Aorta (tissue), 5 donors: ENCODE results near the gene CACNA1A. TPM values are rescaled to one million over a fixed set of nuclear protein-coding genes. Genes with fewer than 3 reads are reported as not detected.
"Not testable (repeated sequence)": the region's sequence is repeated elsewhere in the genome, so short reads cannot be mapped to it uniquely, and the experiment has no call there.

Experiments used
- ATAC-seq: fragments of 200-7000 bp; cut with Tn5 transposase; one replicate; pipeline ENCODE4 v1.9.1; 2022; ENCODE audit warnings: moderate library complexity; ENCODE audit not compliant: low FRiP score
- DNase-seq, 2 donors: peaks; one replicate each; pipeline ENCODE4 v3.0.0-alpha.2; 2020
- H3K27ac ChIP-seq, 2 donors: one replicate each; pipeline ENCODE4 v1.5.1; 2013; ENCODE audit warnings: low read length in 2 of 2, mild to moderate bottlenecking in 2 of 2, moderate library complexity in 2 of 2, control low read depth in 1 of 2, inconsistent platforms in 1 of 2, low read depth in 1 of 2
- H3K27me3 ChIP-seq, 2 donors: one replicate each; pipeline ENCODE4 v1.6.1; 2013; ENCODE audit warnings: control low read depth in 1 of 2, low read length in 1 of 2, mild to moderate bottlenecking in 1 of 2, moderate library complexity in 1 of 2; ENCODE audit not compliant: insufficient read depth in 2 of 2, control insufficient read depth in 1 of 2
- H3K36me3 ChIP-seq, 2 donors: one replicate each; pipeline ENCODE4 v1.6.1; 2013; ENCODE audit warnings: control low read depth in 1 of 2, low read length in 1 of 2, mild to moderate bottlenecking in 1 of 2; ENCODE audit not compliant: insufficient read depth in 2 of 2, control insufficient read depth in 1 of 2
- H3K4me1 ChIP-seq, 2 donors: one replicate each; pipeline ENCODE4 v1.6.1; 2013; ENCODE audit warnings: low read length in 2 of 2, control low read depth in 1 of 2, mild to moderate bottlenecking in 1 of 2, moderate library complexity in 1 of 2; ENCODE audit not compliant: insufficient read depth in 2 of 2, control insufficient read depth in 1 of 2
- H3K4me3 ChIP-seq, 2 donors: one replicate each; pipeline ENCODE4 v1.5.1; 2013; ENCODE audit warnings: low read length in 2 of 2, control low read depth in 1 of 2, mild to moderate bottlenecking in 1 of 2
- H3K9me3 ChIP-seq: one replicate; pipeline ENCODE4 v1.6.1; 2013; ENCODE audit warnings: mild to moderate bottlenecking, low read length; ENCODE audit not compliant: control insufficient read depth
- WGBS, 2 donors: extraction: QIAGEN DNeasy Blood & Tissue Kit; methylation state at CpG; one replicate each; pipeline ENCODE4 v1.1.7; 2013; 5-methylcytosine and 5-hydroxymethylcytosine counted together
- intact Hi-C, 2 donors: fragments of 100-400 bp; cut with DNase I; formaldehyde crosslinking; loops; one replicate each; pipeline versions ENCODE4 v1.14.2 to v1.15.0; 2022
- polyA plus RNA-seq, 2 donors: library from polyadenylated mRNA; stranded (reverse); fragments of 200-250 nt; gene quantifications; one replicate each; pipeline ENCODE4 v1.2.3, GENCODE V29; 2013
- total RNA-seq, 2 donors: library from RNA; stranded (reverse); fragmentation: NEBNext Ultra II Directional; extraction: Animal tissue kit (Norgen Biotek cat#: 25700); gene quantifications; one replicate each; pipeline ENCODE4 v1.2.1, GENCODE V29; 2021
- donor health status: healthy with polysubstance abuse.
- donor health status: Bipolar disorder and iron deficiency.
- donor health status: DM: no; HTN: no; CAD: no.
- donor health status: DM: no; HTN: no; CAD: no.
- donor health status: DM: yes; HTN: yes; CAD: no.

CACNA1A gene
- total and polyA plus RNA-seq, 4 donors = 0.26 to 3.6 (median 1.3) TPM

GRCh38 chr19:13178291-13178690 is 328.0 kb downstream of the CACNA1A start:
- not testable (repeated sequence) for DNase-seq

GRCh38 chr19:13177584-13177983 is 328.7 kb downstream of the CACNA1A start:
- DNase-seq, H3K36me3 ChIP-seq, H3K9me3 ChIP-seq, ATAC-seq, H3K27me3 ChIP-seq, H3K4me3 ChIP-seq, H3K27ac ChIP-seq, H3K4me1 ChIP-seq: not testable (repeated sequence)
- intact Hi-C loops = loop anchor here in 1 of 2 donors (10.0 kb wide), 1 partner anchor 547 kb away; no protein-coding TSS in a partner anchor
- WGBS, 2 donors = 94 to 95% methylated on average over 5 of the region's 5 CpGs

More at GRCh38 chr19:13178291-13178690, 328.0 kb downstream of the CACNA1A start:
- intact Hi-C loops = loop anchor here in 1 of 2 donors (10.0 kb wide), 1 partner anchor 547 kb away; no protein-coding TSS in a partner anchor
- 81 to 82% methylated on average over 10 of the region's 10 CpGs for WGBS, 2 donors
- H3K36me3 ChIP-seq, H3K27ac ChIP-seq, H3K27me3 ChIP-seq, H3K9me3 ChIP-seq, ATAC-seq, H3K4me1 ChIP-seq, H3K4me3 ChIP-seq: not testable (repeated sequence)

GRCh38 chr19:13176345-13176744 is 329.9 kb downstream of the CACNA1A start:
- Histone ChIP-seq H3K36me3 (no peaks in the 10 kb centered on the region), H3K4me3 (no peak overlapping the region)
- no peak for DNase-seq

GRCh38 chr19:13173139-13173737 is 333.0 kb downstream of the CACNA1A start:
- peak; percentile 12 for ATAC-seq
- H3K9me3 ChIP-seq = no peaks in the 10 kb centered on the region
- no peaks in the 10 kb centered on the region for H3K36me3 ChIP-seq
- no peaks in the 10 kb centered on the region for H3K27me3 ChIP-seq
- H3K27ac ChIP-seq = peak overlapping the region; percentile 46 to 49
- H3K4me3 ChIP-seq = no peak overlapping the region
- no peak for DNase-seq
- intact Hi-C loops = loop anchor here in 1 of 2 donors (10.0 kb wide), 1 partner anchor 552 kb away; no protein-coding TSS in a partner anchor
- WGBS, 2 donors = 67 to 68% methylated on average over 12 of the region's 12 CpGs
- no peaks in the 10 kb centered on the region for H3K4me1 ChIP-seq

More at GRCh38 chr19:13176345-13176744, 329.9 kb downstream of the CACNA1A start:
- intact Hi-C loops = loop anchor here in 1 of 2 donors (10.0 kb wide), 1 partner anchor 548 kb away; no protein-coding TSS in a partner anchor
- no peaks in the 10 kb centered on the region for H3K4me1 ChIP-seq
- H3K9me3 ChIP-seq = no peaks in the 10 kb centered on the region
- 42 to 65% methylated on average over 8 of the region's 8 CpGs for WGBS, 2 donors
- no peaks in the 10 kb centered on the region for H3K27me3 ChIP-seq
- ATAC-seq = no peak
- no peak overlapping the region for H3K27ac ChIP-seq

- no peaks in the 10 kb centered on the region for H3K27me3 ChIP-seq
- H3K4me1 ChIP-seq = no peaks in the 10 kb centered on the region
- H3K4me3 ChIP-seq = no peak overlapping the region
- H3K36me3 ChIP-seq = no peaks in the 10 kb centered on the region
- intact Hi-C loops = loop anchor here in 1 of 2 donors (10.0 kb wide), 1 partner anchor 552 kb away; no protein-coding TSS in a partner anchor
- ATAC-seq = peak; percentile 64
- peak; percentile 95 for DNase-seq
- peak overlapping the region; percentile 31 to 96 for H3K27ac ChIP-seq
- no peaks in the 10 kb centered on the region for H3K9me3 ChIP-seq
- 7 to 12% methylated on average over 18 of the region's 18 CpGs for WGBS, 2 donors
Measured at GRCh38 chr19:13172346-13173138, 333.7 kb downstream of the CACNA1A start.

GRCh38 chr19:13171146-13171545 is 335.1 kb downstream of the CACNA1A start:
- intact Hi-C loops = loop anchor here in 1 of 2 donors (10.0 kb wide), 1 partner anchor 554 kb away; no protein-coding TSS in a partner anchor
- Histone ChIP-seq H3K36me3 (no peaks in the 10 kb centered on the region), H3K4me3 (no peak overlapping the region), H3K9me3 (no peaks in the 10 kb centered on the region), H3K27me3 (no peaks in the 10 kb centered on the region), H3K4me1 (no peaks in the 10 kb centered on the region), H3K27ac (no peak overlapping the region)
- DNase-seq (no peak), ATAC-seq (no peak)
- 93 to 95% methylated on average over 7 of the region's 7 CpGs for WGBS, 2 donors

GRCh38 chr19:13169769-13170168 is 336.5 kb downstream of the CACNA1A start:
- Histone ChIP-seq H3K36me3 (no peaks in the 10 kb centered on the region), H3K4me1 (no peaks in the 10 kb centered on the region), H3K27ac (no peak overlapping the region), H3K4me3 (no peak overlapping the region), H3K9me3 (no peaks in the 10 kb centered on the region), H3K27me3 (no peaks in the 10 kb centered on the region)
- WGBS, 2 donors = 73 to 76% methylated on average over 5 of the region's 5 CpGs
- ATAC-seq (no peak), DNase-seq (peak in 1 of 2 donors; percentile 66)
- intact Hi-C loops = loop anchor here in 1 of 2 donors (5.0 to 10.0 kb wide), 2 partner anchors 38 to 555 kb away; no protein-coding TSS in a partner anchor

GRCh38 chr19:13166151-13166550 is 340.1 kb downstream of the CACNA1A start:
- intact Hi-C loops = loop anchor here in 1 of 2 donors (5.0 kb wide), 1 partner anchor 41 kb away; no protein-coding TSS in a partner anchor
- not testable (repeated sequence) for ATAC-seq, H3K27ac ChIP-seq, H3K36me3 ChIP-seq, DNase-seq, H3K27me3 ChIP-seq, H3K4me3 ChIP-seq, H3K4me1 ChIP-seq, H3K9me3 ChIP-seq
- WGBS, 2 donors = 93 to 94% methylated on average over 3 of the region's 3 CpGs
